ENCODE results near the gene SSBP3.

Gene SSBP3

GRCh38 chr1:54436826-54437225 lies 30.6 kb upstream of the SSBP3 start:
- Histone ChIP-seq H3K27ac (ENCODE audit: low read length) (no peak overlapping the region), H3K4me2 (ENCODE audit: insufficient read depth, low read length) (no peak overlapping the region), H3K36me3 (ENCODE audit: insufficient read depth, low read length) (no peaks in the 10 kb centered on the region), H3K4me3 (ENCODE audit: low read depth in 1 of 2, low read length in 2 of 2) (no peak overlapping the region), H3K4me1 (ENCODE audit: insufficient read depth, low read length) (no peaks in the 10 kb centered on the region), H3K79me2 (ENCODE audit: insufficient read depth, low read length) (no peaks in the 10 kb centered on the region), H4K20me1 (ENCODE audit: insufficient read depth, low read length) (no peaks in the 10 kb centered on the region), H3K9ac (ENCODE audit: low read depth, low read length) (no peak overlapping the region), H2AFZ (ENCODE audit: low read depth, low read length) (no peak overlapping the region), H3K9me3 (ENCODE audit: insufficient read depth, low read length, severe bottlenecking) (no peaks in the 10 kb centered on the region), H3K27me3 (ENCODE audit: insufficient read depth, low read length, poor library complexity) (no peaks in the 10 kb centered on the region)
- no peak for ATAC-seq (ENCODE audit: insufficient read depth, low read depth)
- no peak for DNase-seq
- TF ChIP-seq CTCF (IDR thresholded peaks at IDR 0.05; ENCODE audit: borderline replicate concordance, extremely low read depth, low read length, poor library complexity, severe bottlenecking) (no peak), EZH2 (IDR thresholded peaks at IDR 0.05; ENCODE audit: borderline replicate concordance, low read depth, low read length, severe bottlenecking) (no peak)

GRCh38 chr1:54429838-54430237 lies 23.6 kb upstream of the SSBP3 start:
- Histone ChIP-seq H2AFZ (ENCODE audit: low read depth, low read length) (peak overlapping the region; percentile 39; the same call in 1 of the 2 replicates), H4K20me1 (ENCODE audit: insufficient read depth, low read length) (no peaks in the 10 kb centered on the region), H3K27ac (ENCODE audit: low read length) (no peak overlapping the region), H3K36me3 (ENCODE audit: insufficient read depth, low read length) (no peaks in the 10 kb centered on the region), H3K79me2 (ENCODE audit: insufficient read depth, low read length) (no peaks in the 10 kb centered on the region), H3K27me3 (ENCODE audit: insufficient read depth, low read length, poor library complexity) (no peaks in the 10 kb centered on the region), H3K4me1 (ENCODE audit: insufficient read depth, low read length) (no peaks in the 10 kb centered on the region), H3K4me2 (ENCODE audit: insufficient read depth, low read length) (no peak overlapping the region), H3K9ac (ENCODE audit: low read depth, low read length) (no peak overlapping the region), H3K4me3 (ENCODE audit: low read depth in 1 of 2, low read length in 2 of 2) (no peak overlapping the region), H3K9me3 (ENCODE audit: insufficient read depth, low read length, severe bottlenecking) (no peaks in the 10 kb centered on the region)
- TF ChIP-seq EZH2 (IDR thresholded peaks at IDR 0.05; ENCODE audit: borderline replicate concordance, low read depth, low read length, severe bottlenecking) (no peak), CTCF (IDR thresholded peaks at IDR 0.05; ENCODE audit: borderline replicate concordance, extremely low read depth, low read length, poor library complexity, severe bottlenecking) (no peak)
- ATAC-seq (ENCODE audit: insufficient read depth, low read depth) (no peak), DNase-seq (no peak)

GRCh38 chr1:54428837-54429518 lies 22.8 kb upstream of the SSBP3 start:
- no peaks in the 10 kb centered on the region for H3K36me3 ChIP-seq (ENCODE audit: insufficient read depth, low read length)
- TF ChIP-seq CTCF (IDR thresholded peaks at IDR 0.05; ENCODE audit: borderline replicate concordance, extremely low read depth, low read length, poor library complexity, severe bottlenecking) (no peak), EZH2 (IDR thresholded peaks at IDR 0.05; ENCODE audit: borderline replicate concordance, low read depth, low read length, severe bottlenecking) (no peak)
- H3K27me3 ChIP-seq (ENCODE audit: insufficient read depth, low read length, poor library complexity), result no peaks in the 10 kb centered on the region
- H3K4me1 ChIP-seq (ENCODE audit: insufficient read depth, low read length), result no peaks in the 10 kb centered on the region
- no peak overlapping the region for H3K9ac ChIP-seq (ENCODE audit: low read depth, low read length)
- no peak overlapping the region for H2AFZ ChIP-seq (ENCODE audit: low read depth, low read length)
- no peaks in the 10 kb centered on the region for H3K79me2 ChIP-seq (ENCODE audit: insufficient read depth, low read length)
- DNase-seq, result no peak
- no peaks in the 10 kb centered on the region for H4K20me1 ChIP-seq (ENCODE audit: insufficient read depth, low read length)
- no peak overlapping the region for H3K27ac ChIP-seq (ENCODE audit: low read length)
- ATAC-seq (ENCODE audit: insufficient read depth, low read depth), result no peak
- no peak overlapping the region for H3K4me2 ChIP-seq (ENCODE audit: insufficient read depth, low read length)
- no peak overlapping the region for H3K4me3 ChIP-seq (ENCODE audit: low read depth in 1 of 2, low read length in 2 of 2)
- H3K9me3 ChIP-seq (ENCODE audit: insufficient read depth, low read length, severe bottlenecking), result no peaks in the 10 kb centered on the region

Data from DND-41 (cell line).